ENCODE results near the gene ATP6V1B1. TPM values are rescaled to one million over a fixed set of nuclear protein-coding genes. Genes with fewer than 3 reads are reported as not detected.

ATP6V1B1 gene
- total RNA-seq, 4 donors from 2014 or later: 0.46 TPM; not detected in 3

- H3K4me3 ChIP-seq: no peak overlapping the region
- H3K27ac ChIP-seq: no peak overlapping the region
- no peaks in the 10 kb centered on the region for H3K9me3 ChIP-seq
- no CpG with 5 or more reads among the region's 4 CpGs for WGBS, 2 donors (ENCODE audit: low coverage in 1 of 2)
- H3K4me1 ChIP-seq: peaks cover 0 to 13% (median 0%) of the 10 kb centered on the region in 3 donors
- TF ChIP-seq EP300 (IDR thresholded peaks at IDR 0.05) (no peak), POLR2A (IDR thresholded peaks at IDR 0.05) (no peak), POLR2AphosphoS5 (IDR thresholded peaks at IDR 0.05) (no peak), CTCF (IDR thresholded peaks at IDR 0.05) (no peak)
- H3K36me3 ChIP-seq: no peaks in the 10 kb centered on the region
- H3K27me3 ChIP-seq: peaks cover 90% of the 10 kb centered on the region
- ATAC-seq: no peak
Measured at GRCh38 chr2:70961648-70961994, 25.9 kb downstream of the ATP6V1B1 start.

- peaks cover 0 to 13% (median 0%) of the 10 kb centered on the region in 3 donors for H3K4me1 ChIP-seq
- 62 to 78% methylated on average over 4 to 5 of the region's 12 CpGs for WGBS, 2 donors (ENCODE audit: low coverage in 1 of 2)
- H3K9me3 ChIP-seq: no peaks in the 10 kb centered on the region
- H3K27ac ChIP-seq: no peak overlapping the region
- no peak for ATAC-seq
- H3K4me3 ChIP-seq: no peak overlapping the region
- TF ChIP-seq POLR2AphosphoS5 (IDR thresholded peaks at IDR 0.05): no peak
- no peak for TF ChIP-seq EP300 (IDR thresholded peaks at IDR 0.05)
- TF ChIP-seq CTCF (IDR thresholded peaks at IDR 0.05): no peak
- no peak for TF ChIP-seq POLR2A (IDR thresholded peaks at IDR 0.05)
- no peaks in the 10 kb centered on the region for H3K36me3 ChIP-seq
- H3K27me3 ChIP-seq: peaks cover 87% of the 10 kb centered on the region
Measured at GRCh38 chr2:70962211-70962884, 26.6 kb downstream of the ATP6V1B1 start.

- Histone ChIP-seq H3K27ac (no peak overlapping the region), H3K4me3 (no peak overlapping the region), H3K9me3 (no peaks in the 10 kb centered on the region), H3K27me3 (peaks cover 79% of the 10 kb centered on the region), H3K4me1 (peaks cover 0 to 13% (median 0%) of the 10 kb centered on the region in 3 donors), H3K36me3 (no peaks in the 10 kb centered on the region)
- ATAC-seq: no peak
- TF ChIP-seq POLR2AphosphoS5 (IDR thresholded peaks at IDR 0.05) (no peak), CTCF (IDR thresholded peaks at IDR 0.05) (no peak), POLR2A (IDR thresholded peaks at IDR 0.05) (no peak)
- WGBS, 2 donors (ENCODE audit: low coverage in 1 of 2): 48 to 56% methylated on average over 2 to 13 of the region's 18 CpGs
Measured at GRCh38 chr2:70962885-70963878, 27.5 kb downstream of the ATP6V1B1 start.

- Histone ChIP-seq H3K27ac (no peak overlapping the region), H3K36me3 (no peaks in the 10 kb centered on the region), H3K27me3 (peaks cover 69% of the 10 kb centered on the region), H3K4me1 (peaks cover 0 to 13% (median 0%) of the 10 kb centered on the region in 3 donors), H3K4me3 (no peak overlapping the region), H3K9me3 (no peaks in the 10 kb centered on the region)
- WGBS, 2 donors (ENCODE audit: low coverage in 1 of 2): 67 to 73% methylated on average over 1 to 3 of the region's 4 CpGs
- TF ChIP-seq POLR2AphosphoS5 (IDR thresholded peaks at IDR 0.05): no peak
- no peak for TF ChIP-seq EP300 (IDR thresholded peaks at IDR 0.05)
- TF ChIP-seq CTCF (IDR thresholded peaks at IDR 0.05): no peak
- TF ChIP-seq POLR2A (IDR thresholded peaks at IDR 0.05): no peak
- ATAC-seq: no peak
Measured at GRCh38 chr2:70964133-70964532, 28.4 kb downstream of the ATP6V1B1 start.
